HepG2 (cell line): ENCODE results near the gene IWS1. TPM values are rescaled to one million over a fixed set of nuclear protein-coding genes. Genes with fewer than 3 reads are reported as not detected.

Experiments used
- AHDC1 ChIP-seq: sonication (generic); formaldehyde crosslinking; IDR thresholded peaks from 2 replicates; pipeline ENCODE4 v1.5.1; 2020; ENCODE audit warnings: mild to moderate bottlenecking, missing genetic modification reagents, borderline replicate concordance
- BORCS8-MEF2B ChIP-seq: sonication (generic); formaldehyde crosslinking; IDR thresholded peaks from 2 replicates; pipeline ENCODE4 v1.8.0; 2022; ENCODE audit warnings: mild to moderate bottlenecking, missing genetic modification reagents
- DMTF1 ChIP-seq: sonication (generic); formaldehyde crosslinking; IDR thresholded peaks from 2 replicates; pipeline ENCODE4 v1.4.0; 2020; ENCODE audit warnings: mild to moderate bottlenecking, missing genetic modification reagents
- ETV5 ChIP-seq: IDR thresholded peaks from 2 replicates; pipeline ENCODE4 v1.6.1; 2018; ENCODE audit warnings: missing biosample characterization, missing genetic modification reagents, inconsistent platforms, borderline replicate concordance
- ETV6 ChIP-seq: sonication (generic); formaldehyde crosslinking; conservative IDR thresholded peaks from 2 replicates; pipeline ENCODE4 v1.4.0; 2020; ENCODE audit warnings: missing genetic modification reagents
- HOXD1 ChIP-seq: sonication (generic); formaldehyde crosslinking; IDR thresholded peaks from 2 replicates; pipeline ENCODE4 v1.5.0; 2020; ENCODE audit warnings: missing genetic modification reagents
- KLF15 ChIP-seq: sonication (generic); formaldehyde crosslinking; IDR thresholded peaks from 2 replicates; pipeline ENCODE4 v1.8.1; 2023; ENCODE audit warnings: borderline replicate concordance, mild to moderate bottlenecking, inconsistent platforms, missing genetic modification reagents, mixed read lengths
- MLX ChIP-seq: IDR thresholded peaks from 2 replicates; pipeline ENCODE4 v1.6.1; 2016
- PAX8 ChIP-seq: sonication (generic); formaldehyde crosslinking; IDR thresholded peaks from 2 replicates; pipeline ENCODE4 v1.8.0; 2022; ENCODE audit warnings: mild to moderate bottlenecking, missing genetic modification reagents, borderline replicate concordance
- SP140L ChIP-seq: sonication (generic); formaldehyde crosslinking; IDR thresholded peaks from 2 replicates; pipeline ENCODE4 v1.4.0; 2020; ENCODE audit warnings: missing genetic modification reagents, borderline replicate concordance
- TOE1 ChIP-seq: sonication (generic); formaldehyde crosslinking; IDR thresholded peaks from 2 replicates; pipeline ENCODE4 v1.4.0; 2020; ENCODE audit warnings: mild to moderate bottlenecking, missing genetic modification reagents
- YEATS2 ChIP-seq: sonication (generic); formaldehyde crosslinking; IDR thresholded peaks from 2 replicates; pipeline ENCODE4 v1.4.0; 2020; ENCODE audit warnings: missing genetic modification reagents, borderline replicate concordance
- ZBTB1 ChIP-seq: sonication (generic); formaldehyde crosslinking; IDR thresholded peaks from 2 replicates; pipeline ENCODE4 v1.4.0; 2020; ENCODE audit warnings: missing genetic modification reagents, borderline replicate concordance
- ZNF124 ChIP-seq: sonication (generic); formaldehyde crosslinking; IDR thresholded peaks from 2 replicates; pipeline ENCODE4 v1.4.0; 2020; ENCODE audit warnings: missing genetic modification reagents
- ZNF232 ChIP-seq: sonication (generic); formaldehyde crosslinking; IDR thresholded peaks from 2 replicates; pipeline ENCODE4 v1.4.0; 2020; ENCODE audit warnings: missing genetic modification reagents, borderline replicate concordance
- ZNF337 ChIP-seq: sonication (generic); formaldehyde crosslinking; IDR thresholded peaks from 2 replicates; pipeline ENCODE4 v1.5.1; 2020; ENCODE audit warnings: missing genetic modification reagents, low read depth, mild to moderate bottlenecking, borderline replicate concordance
- ZNF7 ChIP-seq: IDR thresholded peaks from 2 replicates; pipeline ENCODE4 v1.6.1; 2016; ENCODE audit warnings: missing biosample characterization, missing genetic modification reagents
- ZNF775 ChIP-seq: sonication (generic); formaldehyde crosslinking; IDR thresholded peaks from 2 replicates; pipeline ENCODE4 v1.4.0; 2020; ENCODE audit warnings: missing genetic modification reagents, mild to moderate bottlenecking, moderate library complexity, borderline replicate concordance
- ZSCAN31 ChIP-seq: sonication (generic); formaldehyde crosslinking; IDR thresholded peaks from 2 replicates; pipeline ENCODE4 v1.5.0; 2020; ENCODE audit warnings: low read depth, mild to moderate bottlenecking, missing genetic modification reagents
- polyA plus RNA-seq, 8 experiments: library from polyadenylated mRNA; depleted of rRNA in 3 of 8; stranded (reverse) in 7 of 8; unstranded in 1 of 8; fragments of >200 nt; fragmentation: Illumina TruSeq in 4 of 8; extraction: Trizol in 4 of 8; gene quantifications; 2 replicates each; pipeline versions ENCODE4 v1.2.1 to v1.2.3, GENCODE V29; 2011 to 2016; ENCODE audit warnings: low read depth in 4 of 8, missing spikeins in 1 of 8, mixed read lengths in 1 of 8; ENCODE audit not compliant: insufficient read depth in 1 of 8
- total RNA-seq, 5 experiments: library from RNA; depleted of rRNA; stranded (reverse); fragments of >200 nt; fragmentation: Illumina TruSeq; extraction: Trizol; gene quantifications; 2 replicates each; pipeline ENCODE4 v1.2.3, GENCODE V29; 2016; ENCODE audit warnings: low read depth in 1 of 5

The IWS1 gene
- total and polyA plus RNA-seq, 2 of the 13 experiments (the other 11 are each of a cell fraction or from before 2014, with no cell fraction given): 28.9 to 62.3 TPM

GRCh38 chr2:127437781-127438726 lies 88.2 kb downstream of the IWS1 start (continued):
- TF ChIP-seq AHDC1 (CRISPR knock-in tag): peak; percentile 94
- 0 out of 2 replicates have a peak, but pooled peaks have one; percentile 56 for TF ChIP-seq PAX8
- TF ChIP-seq ZNF232 (CRISPR knock-in tag): peak; percentile 83
- TF ChIP-seq ZSCAN31 (CRISPR knock-in tag): peak; percentile 90; the same call in 1 of the 2 replicates
- TF ChIP-seq SP140L: peak; percentile 79; the same call in 1 of the 2 replicates
- peak; percentile 64; the same call in 1 of the 2 replicates for TF ChIP-seq ZNF775 (CRISPR knock-in tag)
- TF ChIP-seq ETV5 (CRISPR knock-in tag): peak; percentile 63; the same call in 1 of the 2 replicates
- TF ChIP-seq TOE1 (CRISPR knock-in tag): no peak
- TF ChIP-seq ZNF7: no peak
- peak; percentile 84 for TF ChIP-seq ZNF337
- peak; percentile 94 for TF ChIP-seq ZNF124 (CRISPR knock-in tag)
- TF ChIP-seq MLX (CRISPR knock-in tag): peak; percentile 98
- 0 out of 2 replicates have a peak, but pooled peaks have one; percentile 49 for TF ChIP-seq HOXD1 (CRISPR knock-in tag)
- TF ChIP-seq ZBTB1 (CRISPR knock-in tag): no peak
- no peak; the same call in 1 of the 2 replicates for TF ChIP-seq DMTF1 (CRISPR knock-in tag)
- TF ChIP-seq KLF15 (CRISPR knock-in tag): peak; percentile 51; the same call in 1 of the 2 replicates
- peak; percentile 15; the same call in 1 of the 2 replicates for TF ChIP-seq BORCS8-MEF2B (CRISPR knock-in tag)
- peak; percentile 78; the same call in 1 of the 2 replicates for TF ChIP-seq YEATS2 (CRISPR knock-in tag)
- TF ChIP-seq ETV6: 0 out of 2 replicates have a peak, but pooled peaks have one; percentile 19
